Tibial nerve (tissue), 3 donors: ENCODE data around the gene KCNH1.

Experiments used
- CTCF ChIP-seq, 5 experiments: fragments of 200-600 bp in 3 of 5; fragments of 450-650 bp in 2 of 5; sonication (generic) in 3 of 5; IDR thresholded peaks; one replicate each; pipeline ENCODE4 v1.5.1; 2016 to 2019; ENCODE audit warnings: antibody characterized with exemption in 5 of 5, mild to moderate bottlenecking in 3 of 5, moderate library complexity in 2 of 5
- POLR2A ChIP-seq, 2 donors: fragments of 450-650 bp; IDR thresholded peaks; one replicate each; pipeline ENCODE4 v1.6.1; 2017; ENCODE audit warnings: antibody characterized with exemption in 2 of 2, mild to moderate bottlenecking in 2 of 2, moderate library complexity in 2 of 2

- TF ChIP-seq CTCF (IDR thresholded peaks at IDR 0.05): no peak
- no peak for TF ChIP-seq POLR2A (IDR thresholded peaks at IDR 0.05)
These were observed 502.5 kb downstream of the KCNH1 start for GRCh38 chr1:210631399-210631798.
